ENCODE measurements around the gene HERC4. TPM values are rescaled to one million over a fixed set of nuclear protein-coding genes. Genes with fewer than 3 reads are reported as not detected.
"Not testable (repeated sequence)": the region's sequence is repeated elsewhere in the genome, so short reads cannot be mapped to it uniquely, and the experiment has no call there.

HERC4 gene
- total RNA-seq, 1 experiment from 2014 or later: 29.2 TPM

- DNase-seq (ENCODE audit: low read depth): peak; percentile 21
Measured at GRCh38 chr10:68088740-68089139, 13.7 kb upstream of the HERC4 start.

GRCh38 chr10:68087685-68088401 lies 12.8 kb upstream of the HERC4 start:
- peak; percentile 9 for DNase-seq (ENCODE audit: low read depth)

- no peak for DNase-seq (ENCODE audit: low read depth)
Measured at GRCh38 chr10:68086910-68087684, 12.0 kb upstream of the HERC4 start.

GRCh38 chr10:68086011-68086410 lies 10.9 kb upstream of the HERC4 start:
- DNase-seq (ENCODE audit: low read depth): no peak

GRCh38 chr10:68084469-68084868 lies 9.4 kb upstream of the HERC4 start:
- no peak for DNase-seq (ENCODE audit: low read depth)

- DNase-seq (ENCODE audit: low read depth): no peak
Measured at GRCh38 chr10:68083953-68084352, 8.9 kb upstream of the HERC4 start.

GRCh38 chr10:68082872-68083271 lies 7.8 kb upstream of the HERC4 start:
- peak; percentile 19 for DNase-seq (ENCODE audit: low read depth)

GRCh38 chr10:68081916-68082315 lies 6.8 kb upstream of the HERC4 start:
- DNase-seq (ENCODE audit: low read depth): no peak

GRCh38 chr10:68080853-68081431 lies 5.9 kb upstream of the HERC4 start:
- DNase-seq (ENCODE audit: low read depth): no peak

- no peak for DNase-seq (ENCODE audit: low read depth)
Measured at GRCh38 chr10:68079434-68079833, 4.4 kb upstream of the HERC4 start.

- no peak for DNase-seq (ENCODE audit: low read depth)
Measured at GRCh38 chr10:68077026-68077425, 1.9 kb upstream of the HERC4 start.

- not testable (repeated sequence) for DNase-seq (ENCODE audit: low read depth)
Measured at GRCh38 chr10:68076081-68076480, 998 bp upstream of the HERC4 start.

- no peak for DNase-seq (ENCODE audit: low read depth)
Measured at GRCh38 chr10:68075550-68076004, 494 bp upstream of the HERC4 start.

GRCh38 chr10:68074031-68074774 lies 880 bp downstream of the HERC4 start:
- no peak for DNase-seq (ENCODE audit: low read depth)

- DNase-seq (ENCODE audit: low read depth): no peak
Measured at GRCh38 chr10:68073631-68074030, 1.5 kb downstream of the HERC4 start.

- DNase-seq (ENCODE audit: low read depth): no peak
Measured at GRCh38 chr10:68067508-68067907, 7.6 kb downstream of the HERC4 start.

GRCh38 chr10:68067029-68067428 lies 8.1 kb downstream of the HERC4 start:
- no peak for DNase-seq (ENCODE audit: low read depth)

- DNase-seq (ENCODE audit: low read depth): no peak
Measured at GRCh38 chr10:68053553-68053952, 21.5 kb downstream of the HERC4 start.

- no peak for DNase-seq (ENCODE audit: low read depth)
Measured at GRCh38 chr10:68052463-68052862, 22.6 kb downstream of the HERC4 start.

GRCh38 chr10:68049289-68050078 lies 25.6 kb downstream of the HERC4 start:
- DNase-seq (ENCODE audit: low read depth): no peak
